RWPE2 (cell line): Measurements from ENCODE around the gene RAE1.

Experiments used
- ATAC-seq: fragments of 200-7000 bp; cut with Tn5 transposase; 3 replicates; pipeline ENCODE4 v1.9.1; 2021; ENCODE audit warnings: low read depth
- DNase-seq: peaks from one replicate; pipeline ENCODE4 v3.0.0-alpha.2; 2020; ENCODE audit warnings: low spot score
- H3K27ac ChIP-seq: fragments of 450-650 bp; 2 replicates; pipeline ENCODE4 v1.5.1; 2017; ENCODE audit warnings: mild to moderate bottlenecking; ENCODE audit not compliant: poor library complexity, severe bottlenecking
- H3K27me3 ChIP-seq: fragments of 250-450 bp; sonication (Bioruptor Pico); 2 replicates; pipeline ENCODE4 v1.5.1; 2021; ENCODE audit warnings: mild to moderate bottlenecking, moderate library complexity; ENCODE audit not compliant: insufficient read depth, poor library complexity, severe bottlenecking
- H3K36me3 ChIP-seq: fragments of 250-450 bp; sonication (Bioruptor Pico); 2 replicates; pipeline ENCODE4 v1.5.1; 2020; ENCODE audit warnings: low read depth, mild to moderate bottlenecking, moderate library complexity
- H3K4me1 ChIP-seq: fragments of 250-450 bp; sonication (Bioruptor Pico); 2 replicates; pipeline ENCODE4 v1.5.1; 2021; ENCODE audit warnings: mild to moderate bottlenecking, moderate library complexity; ENCODE audit not compliant: insufficient read depth, poor library complexity, severe bottlenecking
- H3K4me3 ChIP-seq: fragments of 250-450 bp; sonication (Bioruptor Pico); 2 replicates; pipeline ENCODE4 v1.5.1; 2021; ENCODE audit warnings: mild to moderate bottlenecking, moderate library complexity; ENCODE audit not compliant: severe bottlenecking
- H3K9me3 ChIP-seq: fragments of 250-450 bp; sonication (Bioruptor Pico); 2 replicates; pipeline ENCODE4 v1.5.1; 2021; ENCODE audit warnings: mild to moderate bottlenecking, moderate library complexity; ENCODE audit not compliant: severe bottlenecking
- CTCF ChIP-seq: fragments of 450-650 bp; IDR thresholded peaks from one replicate; pipeline ENCODE4 v1.5.1; 2017; ENCODE audit warnings: mild to moderate bottlenecking, moderate library complexity; ENCODE audit not compliant: poor library complexity, severe bottlenecking

RAE1 gene

GRCh38 chr20:57420571-57421252, 69.7 kb downstream of the RAE1 start:
- Histone ChIP-seq H3K27ac (no peak overlapping the region), H3K4me3 (no peak overlapping the region), H3K4me1 (no peaks in the 10 kb centered on the region), H3K27me3 (peaks cover 10% of the 10 kb centered on the region), H3K36me3 (no peaks in the 10 kb centered on the region), H3K9me3 (no peaks in the 10 kb centered on the region)
- DNase-seq: no peak
- TF ChIP-seq CTCF: no peak
- no peak for ATAC-seq

- Histone ChIP-seq H3K9me3 (no peaks in the 10 kb centered on the region), H3K4me1 (no peaks in the 10 kb centered on the region), H3K4me3 (no peak overlapping the region), H3K27me3 (peaks cover 10% of the 10 kb centered on the region), H3K36me3 (no peaks in the 10 kb centered on the region), H3K27ac (no peak overlapping the region)
- no peak for TF ChIP-seq CTCF
- DNase-seq: peak; percentile 78
- 0 out of 3 replicates have a peak, but pooled peaks have one; percentile 13 for ATAC-seq
Observed at GRCh38 chr20:57421253-57422220, 70.5 kb downstream of the RAE1 start.

- H3K4me3 ChIP-seq: no peak overlapping the region
- H3K27ac ChIP-seq: no peak overlapping the region
- no peaks in the 10 kb centered on the region for H3K36me3 ChIP-seq
- no peaks in the 10 kb centered on the region for H3K9me3 ChIP-seq
- peaks cover 10% of the 10 kb centered on the region for H3K27me3 ChIP-seq
- ATAC-seq (no peak), DNase-seq (no peak)
- no peak for TF ChIP-seq CTCF
- no peaks in the 10 kb centered on the region for H3K4me1 ChIP-seq
Observed at GRCh38 chr20:57422254-57422653, 71.2 kb downstream of the RAE1 start.

GRCh38 chr20:57425150-57426013, 74.3 kb downstream of the RAE1 start:
- DNase-seq: peak; percentile 75
- H3K4me3 ChIP-seq: no peak overlapping the region
- H3K9me3 ChIP-seq: no peaks in the 10 kb centered on the region
- H3K27me3 ChIP-seq: no peaks in the 10 kb centered on the region
- H3K36me3 ChIP-seq: no peaks in the 10 kb centered on the region
- no peak for TF ChIP-seq CTCF
- ATAC-seq: peak; percentile 14; the same call in 1 of the 3 replicates
- no peak overlapping the region for H3K27ac ChIP-seq
- no peaks in the 10 kb centered on the region for H3K4me1 ChIP-seq
